HL-60 (cell line): ENCODE data around the gene THSD7B.

ENCODE experiments used
- GABPA ChIP-seq: IDR thresholded peaks from 2 replicates; pipeline ENCODE4 v1.6.1; 2012; ENCODE audit warnings: low read depth
- POLR2AphosphoS5 ChIP-seq: IDR thresholded peaks from 2 replicates; pipeline ENCODE4 v1.6.1; 2012; ENCODE audit warnings: low read depth
- TF ChIP-seq, protein P1 (sequence below): IDR thresholded peaks from one replicate; pipeline ENCODE4 v1.5.1; 2011; ENCODE audit warnings: low read length, control low read depth, inconsistent platforms; ENCODE audit not compliant: insufficient read depth

GRCh38 chr2:137300987-137301386 lies 535.6 kb downstream of the THSD7B start:
- TF ChIP-seq, protein P1, sequence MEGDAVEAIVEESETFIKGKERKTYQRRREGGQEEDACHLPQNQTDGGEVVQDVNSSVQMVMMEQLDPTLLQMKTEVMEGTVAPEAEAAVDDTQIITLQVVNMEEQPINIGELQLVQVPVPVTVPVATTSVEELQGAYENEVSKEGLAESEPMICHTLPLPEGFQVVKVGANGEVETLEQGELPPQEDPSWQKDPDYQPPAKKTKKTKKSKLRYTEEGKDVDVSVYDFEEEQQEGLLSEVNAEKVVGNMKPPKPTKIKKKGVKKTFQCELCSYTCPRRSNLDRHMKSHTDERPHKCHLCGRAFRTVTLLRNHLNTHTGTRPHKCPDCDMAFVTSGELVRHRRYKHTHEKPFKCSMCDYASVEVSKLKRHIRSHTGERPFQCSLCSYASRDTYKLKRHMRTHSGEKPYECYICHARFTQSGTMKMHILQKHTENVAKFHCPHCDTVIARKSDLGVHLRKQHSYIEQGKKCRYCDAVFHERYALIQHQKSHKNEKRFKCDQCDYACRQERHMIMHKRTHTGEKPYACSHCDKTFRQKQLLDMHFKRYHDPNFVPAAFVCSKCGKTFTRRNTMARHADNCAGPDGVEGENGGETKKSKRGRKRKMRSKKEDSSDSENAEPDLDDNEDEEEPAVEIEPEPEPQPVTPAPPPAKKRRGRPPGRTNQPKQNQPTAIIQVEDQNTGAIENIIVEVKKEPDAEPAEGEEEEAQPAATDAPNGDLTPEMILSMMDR = no peak
- no peak for TF ChIP-seq POLR2AphosphoS5
- no peak for TF ChIP-seq GABPA
